ENCODE data around the gene CTNNA3.

CTNNA3 gene

DNA sequence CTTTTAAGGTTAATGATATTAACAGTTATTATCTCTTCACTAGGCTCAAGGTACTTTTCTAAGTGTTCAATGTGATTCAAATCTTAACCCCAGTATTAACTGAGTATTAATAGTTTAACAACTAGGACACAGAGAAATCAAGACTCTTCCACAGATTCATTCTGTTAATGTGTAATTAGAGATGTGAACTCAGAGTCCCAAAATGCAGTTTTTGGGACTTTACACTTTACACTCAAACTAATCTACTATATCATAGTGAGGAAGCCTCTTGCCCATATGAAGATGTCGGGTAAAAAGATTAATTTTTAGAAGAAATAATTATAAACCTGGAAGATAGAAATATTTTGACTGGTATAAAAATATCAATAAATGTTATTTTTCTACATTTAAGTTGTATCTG is 1414.7 kb downstream of the CTNNA3 start:
- ChIA-PET POLR2A (no interaction called here), CTCF (no interaction called here)
- no CpG with 5 or more reads among the region's 1 CpG for WGBS (ENCODE audit: insufficient coverage)
- DNase-seq, result no peak
- Histone ChIP-seq H3K9me3 (ENCODE audit: control extremely low read depth in 1 of 5, control insufficient read depth in 4 of 5, insufficient read depth in 2 of 5, low read depth in 1 of 5, low read length in 4 of 5) (no peaks in the 10 kb centered on the region), H3K27me3 (replicated peaks in 2 of 5; ENCODE audit: control insufficient read depth in 4 of 5, insufficient read depth in 5 of 5, low read length in 4 of 5) (no peaks in the 10 kb centered on the region), H3K36me3 (ENCODE audit: control insufficient read depth in 4 of 4, insufficient read depth in 4 of 4, low read length in 3 of 4) (no peaks in the 10 kb centered on the region), H3K27ac (ENCODE audit: insufficient read depth in 1 of 2, low read depth in 1 of 2, low read length in 2 of 2, poor library complexity in 1 of 2, severe bottlenecking in 2 of 2) (no peak overlapping the region), H3K4me3 (ENCODE audit: control insufficient read depth in 1 of 7, extremely low read depth in 1 of 7, insufficient read depth in 4 of 7, low read depth in 2 of 7, low read length in 6 of 7) (no peak overlapping the region), H3K4me1 (ENCODE audit: control extremely low read depth in 1 of 4, control insufficient read depth in 4 of 4, insufficient read depth in 4 of 4, low read length in 3 of 4) (no peaks in the 10 kb centered on the region)

DNA sequence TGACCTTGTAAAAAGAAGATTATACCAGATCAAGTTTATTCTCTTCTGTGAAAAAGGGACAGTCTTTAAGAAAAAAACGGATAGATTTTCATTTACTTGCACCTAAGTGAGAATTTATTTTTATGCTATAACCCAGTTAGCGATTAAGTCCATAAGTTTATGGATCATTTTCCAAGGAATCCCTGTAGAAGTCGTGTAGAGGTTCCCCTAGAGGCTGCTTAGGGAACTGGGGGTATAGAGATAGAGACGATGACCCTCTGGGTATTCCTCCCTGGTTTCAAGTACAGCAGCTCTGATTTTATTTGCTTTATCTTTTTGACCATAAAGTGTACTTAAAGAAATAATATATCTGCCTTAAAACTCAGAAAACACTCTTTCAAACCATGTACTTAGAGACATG is 1418.5 kb downstream of the CTNNA3 start:
- no peak for DNase-seq
- no peak overlapping the region for H3K27ac ChIP-seq (ENCODE audit: insufficient read depth in 1 of 2, low read depth in 1 of 2, low read length in 2 of 2, poor library complexity in 1 of 2, severe bottlenecking in 2 of 2)
- no peak overlapping the region for H3K4me3 ChIP-seq (ENCODE audit: control insufficient read depth in 1 of 7, extremely low read depth in 1 of 7, insufficient read depth in 4 of 7, low read depth in 2 of 7, low read length in 6 of 7)
- ChIA-PET CTCF (no interaction called here), POLR2A (no interaction called here)
- 73% methylated on average over 2 of the region's 4 CpGs for WGBS (ENCODE audit: insufficient coverage)
- no peaks in the 10 kb centered on the region for H3K9me3 ChIP-seq (ENCODE audit: control extremely low read depth in 1 of 5, control insufficient read depth in 4 of 5, insufficient read depth in 2 of 5, low read depth in 1 of 5, low read length in 4 of 5)
- H3K4me1 ChIP-seq (ENCODE audit: control extremely low read depth in 1 of 4, control insufficient read depth in 4 of 4, insufficient read depth in 4 of 4, low read length in 3 of 4), result no peaks in the 10 kb centered on the region
- no peaks in the 10 kb centered on the region for H3K36me3 ChIP-seq (ENCODE audit: control insufficient read depth in 4 of 4, insufficient read depth in 4 of 4, low read length in 3 of 4)
- no peaks in the 10 kb centered on the region for H3K27me3 ChIP-seq (replicated peaks in 2 of 5; ENCODE audit: control insufficient read depth in 4 of 5, insufficient read depth in 5 of 5, low read length in 4 of 5)

DNA sequence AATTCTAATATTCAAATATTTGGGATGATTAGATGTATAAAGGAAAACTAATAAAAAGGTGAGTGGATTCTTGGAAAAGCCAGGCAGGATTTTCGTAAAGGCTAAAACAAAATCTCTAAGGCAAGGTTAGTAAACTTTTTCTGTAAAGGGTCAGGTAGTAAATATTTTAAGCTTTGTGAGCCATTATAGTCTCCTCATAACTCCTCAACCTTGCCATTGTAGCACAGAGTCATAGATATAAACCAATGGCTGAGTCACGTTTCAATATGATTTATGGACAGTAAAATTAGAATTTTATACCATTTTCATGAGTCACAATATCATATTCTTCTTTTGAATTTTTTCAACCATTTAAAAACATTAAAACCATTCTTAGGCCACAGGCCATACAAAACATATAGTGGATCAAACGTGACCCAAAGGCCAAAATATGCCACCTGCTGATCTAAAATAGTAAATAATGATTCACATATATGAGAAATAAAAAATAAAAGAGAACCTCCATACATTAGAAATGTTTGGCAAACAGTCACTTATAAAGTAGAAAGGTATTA is 1422.0 kb downstream of the CTNNA3 start:
- 60% methylated on average over 1 of the region's 3 CpGs for WGBS (ENCODE audit: insufficient coverage)
- Histone ChIP-seq H3K27me3 (replicated peaks in 2 of 5; ENCODE audit: control insufficient read depth in 4 of 5, insufficient read depth in 5 of 5, low read length in 4 of 5) (no peaks in the 10 kb centered on the region), H3K4me3 (ENCODE audit: control insufficient read depth in 1 of 7, extremely low read depth in 1 of 7, insufficient read depth in 4 of 7, low read depth in 2 of 7, low read length in 6 of 7) (no peak overlapping the region), H3K9me3 (ENCODE audit: control extremely low read depth in 1 of 5, control insufficient read depth in 4 of 5, insufficient read depth in 2 of 5, low read depth in 1 of 5, low read length in 4 of 5) (no peaks in the 10 kb centered on the region), H3K4me1 (ENCODE audit: control extremely low read depth in 1 of 4, control insufficient read depth in 4 of 4, insufficient read depth in 4 of 4, low read length in 3 of 4) (no peaks in the 10 kb centered on the region), H3K36me3 (ENCODE audit: control insufficient read depth in 4 of 4, insufficient read depth in 4 of 4, low read length in 3 of 4) (no peaks in the 10 kb centered on the region), H3K27ac (ENCODE audit: insufficient read depth in 1 of 2, low read depth in 1 of 2, low read length in 2 of 2, poor library complexity in 1 of 2, severe bottlenecking in 2 of 2) (no peak overlapping the region)
- POLR2A ChIA-PET, result no interaction called here
- no peak for DNase-seq
- CTCF ChIA-PET, result no interaction called here

DNA sequence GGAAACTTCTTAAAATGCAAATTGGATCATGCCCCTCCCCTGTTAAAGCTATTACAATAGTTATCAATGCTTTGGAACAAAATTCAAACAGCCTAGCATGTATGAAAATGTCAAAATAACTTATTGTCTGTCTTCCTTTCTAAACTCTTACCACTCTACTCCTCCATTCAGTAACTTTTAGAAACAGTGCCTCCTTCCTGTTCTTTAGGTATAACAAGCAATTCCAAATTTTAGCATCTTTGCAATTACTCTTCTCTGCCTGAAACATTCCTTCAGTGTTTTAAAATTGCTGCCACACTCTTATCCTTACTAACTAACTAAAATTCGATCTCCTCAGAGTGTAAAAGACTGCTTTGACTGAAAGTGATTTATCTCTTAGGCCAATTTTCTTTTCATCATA is 1430.6 kb downstream of the CTNNA3 start:
- 89% methylated on average over 1 of the region's 1 CpG for WGBS (ENCODE audit: insufficient coverage)

DNA sequence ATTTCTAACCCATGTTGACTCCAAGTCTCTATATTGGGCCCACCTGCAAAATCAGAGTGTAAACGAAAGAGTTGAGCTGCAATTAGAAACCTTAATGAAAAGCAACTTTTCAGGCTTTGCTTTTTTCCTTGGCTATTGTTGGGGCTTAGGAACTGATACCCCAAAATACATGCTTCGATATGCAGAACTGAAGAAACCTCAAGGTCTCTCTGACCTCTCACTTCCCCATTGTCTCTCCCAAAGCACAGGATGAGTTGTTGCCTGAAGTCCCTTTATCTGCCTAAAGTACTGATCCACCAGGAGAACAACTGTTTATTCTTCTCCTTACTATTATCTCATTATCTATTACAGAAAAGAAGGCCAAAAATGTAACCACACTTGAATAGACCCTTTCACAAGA is 1436.2 kb downstream of the CTNNA3 start:
- no peak overlapping the region for H3K4me3 ChIP-seq (ENCODE audit: control insufficient read depth in 1 of 7, extremely low read depth in 1 of 7, insufficient read depth in 4 of 7, low read depth in 2 of 7, low read length in 6 of 7)
- no peaks in the 10 kb centered on the region for H3K4me1 ChIP-seq (ENCODE audit: control extremely low read depth in 1 of 4, control insufficient read depth in 4 of 4, insufficient read depth in 4 of 4, low read length in 3 of 4)
- DNase-seq, result no peak
- H3K9me3 ChIP-seq (ENCODE audit: control extremely low read depth in 1 of 5, control insufficient read depth in 4 of 5, insufficient read depth in 2 of 5, low read depth in 1 of 5, low read length in 4 of 5), result no peaks in the 10 kb centered on the region
- POLR2A ChIA-PET, result no interaction called here
- H3K36me3 ChIP-seq (ENCODE audit: control insufficient read depth in 4 of 4, insufficient read depth in 4 of 4, low read length in 3 of 4), result no peaks in the 10 kb centered on the region
- H3K27me3 ChIP-seq (replicated peaks in 2 of 5; ENCODE audit: control insufficient read depth in 4 of 5, insufficient read depth in 5 of 5, low read length in 4 of 5), result no peaks in the 10 kb centered on the region
- H3K27ac ChIP-seq (ENCODE audit: insufficient read depth in 1 of 2, low read depth in 1 of 2, low read length in 2 of 2, poor library complexity in 1 of 2, severe bottlenecking in 2 of 2), result no peak overlapping the region
- 100% methylated on average over 2 of the region's 2 CpGs for WGBS (ENCODE audit: insufficient coverage)
- CTCF ChIA-PET, result no interaction called here

More for the DNA sequence above, 1430.6 kb downstream of the CTNNA3 start:
- Histone ChIP-seq H3K36me3 (ENCODE audit: control insufficient read depth in 4 of 4, insufficient read depth in 4 of 4, low read length in 3 of 4) (no peaks in the 10 kb centered on the region), H3K9me3 (ENCODE audit: control extremely low read depth in 1 of 5, control insufficient read depth in 4 of 5, insufficient read depth in 2 of 5, low read depth in 1 of 5, low read length in 4 of 5) (no peaks in the 10 kb centered on the region), H3K4me1 (ENCODE audit: control extremely low read depth in 1 of 4, control insufficient read depth in 4 of 4, insufficient read depth in 4 of 4, low read length in 3 of 4) (no peaks in the 10 kb centered on the region), H3K27me3 (replicated peaks in 2 of 5; ENCODE audit: control insufficient read depth in 4 of 5, insufficient read depth in 5 of 5, low read length in 4 of 5) (no peaks in the 10 kb centered on the region), H3K4me3 (ENCODE audit: control insufficient read depth in 1 of 7, extremely low read depth in 1 of 7, insufficient read depth in 4 of 7, low read depth in 2 of 7, low read length in 6 of 7) (no peak overlapping the region), H3K27ac (ENCODE audit: insufficient read depth in 1 of 2, low read depth in 1 of 2, low read length in 2 of 2, poor library complexity in 1 of 2, severe bottlenecking in 2 of 2) (no peak overlapping the region)
- no peak for DNase-seq
- ChIA-PET POLR2A (no interaction called here), CTCF (no interaction called here)

DNA sequence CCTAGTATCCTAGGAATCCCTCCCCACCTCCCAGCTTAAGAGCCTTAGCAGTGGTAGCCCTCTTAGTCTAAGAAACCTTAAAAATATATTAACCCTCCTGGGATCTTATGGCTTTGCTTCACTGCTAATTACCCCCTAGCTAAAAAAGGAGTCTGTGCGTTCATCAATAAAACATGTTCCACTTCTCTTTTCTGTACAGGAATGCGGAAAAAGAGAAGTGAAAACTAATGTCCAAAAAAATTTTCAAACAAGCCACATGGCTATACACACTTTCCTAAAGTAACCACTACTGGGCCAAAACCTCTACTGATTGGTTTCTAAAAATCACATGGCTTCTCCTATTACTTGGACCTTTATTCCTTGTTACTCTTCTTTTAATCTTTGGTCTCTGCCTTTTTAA is 1437.3 kb downstream of the CTNNA3 start:
- H3K9me3 ChIP-seq (ENCODE audit: control extremely low read depth in 1 of 5, control insufficient read depth in 4 of 5, insufficient read depth in 2 of 5, low read depth in 1 of 5, low read length in 4 of 5), result no peaks in the 10 kb centered on the region
- CTCF ChIA-PET, result no interaction called here
- POLR2A ChIA-PET, result no interaction called here

DNA sequence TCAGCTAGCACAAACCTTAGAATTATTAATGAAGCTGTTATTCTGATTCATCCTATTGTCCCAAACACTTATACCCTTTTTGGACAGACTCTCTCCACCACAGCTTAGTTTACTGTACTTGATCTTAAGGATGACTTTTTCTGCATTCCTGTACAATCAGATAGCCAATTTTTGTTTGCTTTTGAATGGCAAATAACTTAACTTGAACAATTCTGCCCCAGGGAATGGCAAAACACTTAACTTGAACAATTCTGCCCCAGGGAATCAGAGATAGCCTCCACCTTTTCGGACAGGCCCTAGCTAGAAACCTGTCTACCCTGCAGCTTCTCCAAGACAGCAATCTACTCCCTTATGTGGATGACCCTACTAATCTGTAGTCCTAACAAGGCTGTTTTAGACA is 1438.2 kb downstream of the CTNNA3 start:
- H3K27me3 ChIP-seq (replicated peaks in 2 of 5; ENCODE audit: control insufficient read depth in 4 of 5, insufficient read depth in 5 of 5, low read length in 4 of 5), result no peaks in the 10 kb centered on the region
- no peaks in the 10 kb centered on the region for H3K4me1 ChIP-seq (ENCODE audit: control extremely low read depth in 1 of 4, control insufficient read depth in 4 of 4, insufficient read depth in 4 of 4, low read length in 3 of 4)
- H3K4me3 ChIP-seq (ENCODE audit: control insufficient read depth in 1 of 7, extremely low read depth in 1 of 7, insufficient read depth in 4 of 7, low read depth in 2 of 7, low read length in 6 of 7), result no peak overlapping the region
- H3K9me3 ChIP-seq (ENCODE audit: control extremely low read depth in 1 of 5, control insufficient read depth in 4 of 5, insufficient read depth in 2 of 5, low read depth in 1 of 5, low read length in 4 of 5), result no peaks in the 10 kb centered on the region
- 100% methylated on average over 1 of the region's 1 CpG for WGBS (ENCODE audit: insufficient coverage)
- H3K27ac ChIP-seq (ENCODE audit: insufficient read depth in 1 of 2, low read depth in 1 of 2, low read length in 2 of 2, poor library complexity in 1 of 2, severe bottlenecking in 2 of 2), result no peak overlapping the region
- ChIA-PET POLR2A (no interaction called here), CTCF (no interaction called here)
- no peaks in the 10 kb centered on the region for H3K36me3 ChIP-seq (ENCODE audit: control insufficient read depth in 4 of 4, insufficient read depth in 4 of 4, low read length in 3 of 4)
- no peak for DNase-seq

More for the DNA sequence above, 1437.3 kb downstream of the CTNNA3 start:
- H3K4me3 ChIP-seq (ENCODE audit: control insufficient read depth in 1 of 7, extremely low read depth in 1 of 7, insufficient read depth in 4 of 7, low read depth in 2 of 7, low read length in 6 of 7), result no peak overlapping the region
- no peaks in the 10 kb centered on the region for H3K4me1 ChIP-seq (ENCODE audit: control extremely low read depth in 1 of 4, control insufficient read depth in 4 of 4, insufficient read depth in 4 of 4, low read length in 3 of 4)
- 92% methylated on average over 2 of the region's 2 CpGs for WGBS (ENCODE audit: insufficient coverage)
- DNase-seq, result no peak
- H3K36me3 ChIP-seq (ENCODE audit: control insufficient read depth in 4 of 4, insufficient read depth in 4 of 4, low read length in 3 of 4), result no peaks in the 10 kb centered on the region
- H3K27ac ChIP-seq (ENCODE audit: insufficient read depth in 1 of 2, low read depth in 1 of 2, low read length in 2 of 2, poor library complexity in 1 of 2, severe bottlenecking in 2 of 2), result no peak overlapping the region
- H3K27me3 ChIP-seq (replicated peaks in 2 of 5; ENCODE audit: control insufficient read depth in 4 of 5, insufficient read depth in 5 of 5, low read length in 4 of 5), result no peaks in the 10 kb centered on the region
